Colonic mucosa (tissue), 4 donors: ENCODE results near the gene PLEKHA6. TPM values are rescaled to one million over a fixed set of nuclear protein-coding genes. Genes with fewer than 3 reads are reported as not detected.
A peak's percentile ranks its signal among the peaks of the same experiment; 100 is the strongest.

Experiments
- DNase-seq: peaks from one replicate; pipeline ENCODE4 v3.0.0-alpha.2; 2020
- H3K27ac ChIP-seq: fragments of 200-600 bp; one replicate; pipeline ENCODE4 v1.8.0; 2021
- H3K27me3 ChIP-seq: fragments of 200-600 bp; one replicate; pipeline ENCODE4 v1.8.0; 2021
- H3K36me3 ChIP-seq: fragments of 200-600 bp; one replicate; pipeline ENCODE4 v1.8.0; 2021
- H3K4me1 ChIP-seq: fragments of 200-600 bp; one replicate; pipeline ENCODE4 v1.8.0; 2021; ENCODE audit warnings: mild to moderate bottlenecking
- H3K4me3 ChIP-seq: fragments of 200-600 bp; one replicate; pipeline ENCODE4 v1.8.0; 2021
- H3K9ac ChIP-seq, 2 donors: one replicate each; pipeline ENCODE4 v1.7.0; 2013; ENCODE audit warnings: control low read depth in 2 of 2, low read depth in 2 of 2, low read length in 2 of 2
- H3K9me3 ChIP-seq: fragments of 200-600 bp; one replicate; pipeline ENCODE4 v1.8.0; 2021
- intact Hi-C: fragments of 100-400 bp; cut with DNase I; formaldehyde crosslinking; loops from one replicate; pipeline ENCODE4 v1.14.1; 2022
- total RNA-seq, 2 donors: library from RNA; stranded (reverse); fragmentation: NEBNext Ultra II Directional in 1 of 2; extraction: Animal tissue kit (Norgen Biotek cat#: 25700) in 1 of 2; gene quantifications; one replicate each; pipeline ENCODE4 v1.2.1, GENCODE V29; 2021
- TF ChIP-seq, protein P1 (sequence below): fragments of 200-600 bp; IDR thresholded peaks from one replicate; pipeline ENCODE4 v1.8.0; 2022; ENCODE audit warnings: antibody characterized with exemption, mild to moderate bottlenecking
- donor health status: healthy.
- donor health status: DM: no; HTN: no; CAD: no.
- donor health status: DM: no; HTN: no; CAD: no.

PLEKHA6 gene
- total RNA-seq, 2 donors from 2014 or later = 84.5 to 165 TPM

DNA sequence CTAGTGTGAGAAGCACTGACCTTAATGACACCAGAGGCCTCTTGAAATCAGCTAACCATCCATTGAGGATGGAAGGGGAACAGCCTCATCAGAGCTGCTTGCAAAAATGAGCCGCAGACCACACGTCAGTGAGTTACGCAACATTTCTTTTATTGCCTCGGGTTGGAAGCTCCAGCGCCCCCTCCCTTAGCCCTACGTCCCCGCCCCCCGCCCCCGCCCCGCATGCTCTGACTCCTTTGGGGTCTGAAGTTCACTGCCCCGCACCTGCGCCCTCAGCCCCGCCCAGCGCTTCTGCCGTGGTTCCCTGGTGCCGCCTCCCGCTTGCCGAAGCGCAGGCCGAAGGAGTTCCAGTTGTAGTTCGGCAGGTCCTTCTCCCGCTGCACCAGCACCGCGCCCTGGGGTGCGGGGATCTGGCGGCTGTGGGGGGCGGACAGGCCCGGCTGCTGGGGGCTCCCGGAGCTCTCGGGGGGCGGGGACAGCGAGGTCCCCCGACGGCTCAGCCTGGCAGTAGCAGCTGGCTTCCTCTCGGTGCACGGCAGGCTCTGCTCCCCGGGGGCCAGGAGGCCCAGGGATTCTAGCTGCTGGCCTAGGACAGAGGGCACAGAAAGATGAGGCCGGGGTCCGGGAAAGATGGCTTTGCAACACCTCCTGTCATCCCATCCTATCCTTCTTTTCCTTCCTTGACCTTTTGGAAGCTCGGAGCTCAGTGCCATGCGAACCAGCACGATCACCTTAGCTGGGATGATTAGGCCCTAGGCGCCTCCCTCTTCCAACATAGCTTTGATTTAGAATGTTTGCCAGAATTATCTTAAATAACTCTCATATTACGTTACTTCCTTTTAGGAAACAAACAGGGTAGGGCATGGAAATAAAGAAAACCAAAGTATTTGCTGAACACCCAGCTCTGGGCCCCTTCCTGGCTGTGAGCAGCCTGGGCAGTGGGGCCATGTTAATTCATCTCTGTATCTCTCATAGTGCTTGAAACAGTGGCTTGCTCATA is 169.2 kb downstream of the PLEKHA6 start:
- Histone ChIP-seq H3K4me1 (no peaks in the 10 kb centered on the region), H3K27ac (no peak overlapping the region), H3K27me3 (no peaks in the 10 kb centered on the region)

DNA sequence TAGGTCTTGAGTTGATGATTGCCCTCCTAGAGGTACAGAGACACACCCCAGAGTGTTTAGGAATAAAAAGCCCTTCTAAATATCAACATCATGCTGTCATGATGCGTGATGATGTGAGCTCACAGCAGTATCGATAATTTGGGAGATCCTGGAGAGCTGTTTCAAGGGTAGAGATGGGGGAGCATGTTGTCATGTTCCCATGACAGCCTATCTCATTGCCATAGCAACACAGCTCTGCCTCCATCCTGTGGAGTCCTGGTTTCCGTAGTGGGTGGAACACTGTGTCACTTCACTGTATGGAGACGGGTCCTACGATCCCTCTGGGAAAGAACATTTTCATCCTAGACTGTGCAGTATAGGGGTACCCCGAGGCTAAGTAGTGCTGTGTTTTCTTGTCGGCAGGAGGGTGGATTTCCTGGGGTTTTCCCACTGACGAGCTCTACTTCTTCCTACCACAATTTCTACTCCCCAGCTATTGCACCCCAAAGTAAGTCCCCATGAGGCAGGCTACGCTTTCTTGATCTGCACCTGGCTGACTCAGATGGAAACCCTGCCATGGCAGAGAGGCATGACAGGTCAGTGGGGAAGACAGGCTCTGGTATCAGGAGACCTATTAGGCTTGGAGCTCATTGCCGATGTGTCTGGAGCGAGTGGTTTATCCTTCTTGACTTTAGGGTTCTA is 170.6 kb downstream of the PLEKHA6 start:
- no peaks in the 10 kb centered on the region for H3K27me3 ChIP-seq
- no peak for DNase-seq
- H3K4me3 ChIP-seq = no peak overlapping the region
- H3K9me3 ChIP-seq = no peaks in the 10 kb centered on the region
- intact Hi-C loops = no loop called here
- H3K4me1 ChIP-seq = no peaks in the 10 kb centered on the region
- TF ChIP-seq, protein P1, sequence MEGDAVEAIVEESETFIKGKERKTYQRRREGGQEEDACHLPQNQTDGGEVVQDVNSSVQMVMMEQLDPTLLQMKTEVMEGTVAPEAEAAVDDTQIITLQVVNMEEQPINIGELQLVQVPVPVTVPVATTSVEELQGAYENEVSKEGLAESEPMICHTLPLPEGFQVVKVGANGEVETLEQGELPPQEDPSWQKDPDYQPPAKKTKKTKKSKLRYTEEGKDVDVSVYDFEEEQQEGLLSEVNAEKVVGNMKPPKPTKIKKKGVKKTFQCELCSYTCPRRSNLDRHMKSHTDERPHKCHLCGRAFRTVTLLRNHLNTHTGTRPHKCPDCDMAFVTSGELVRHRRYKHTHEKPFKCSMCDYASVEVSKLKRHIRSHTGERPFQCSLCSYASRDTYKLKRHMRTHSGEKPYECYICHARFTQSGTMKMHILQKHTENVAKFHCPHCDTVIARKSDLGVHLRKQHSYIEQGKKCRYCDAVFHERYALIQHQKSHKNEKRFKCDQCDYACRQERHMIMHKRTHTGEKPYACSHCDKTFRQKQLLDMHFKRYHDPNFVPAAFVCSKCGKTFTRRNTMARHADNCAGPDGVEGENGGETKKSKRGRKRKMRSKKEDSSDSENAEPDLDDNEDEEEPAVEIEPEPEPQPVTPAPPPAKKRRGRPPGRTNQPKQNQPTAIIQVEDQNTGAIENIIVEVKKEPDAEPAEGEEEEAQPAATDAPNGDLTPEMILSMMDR = no peak
- no peak overlapping the region for H3K27ac ChIP-seq
- no peaks in the 10 kb centered on the region for H3K36me3 ChIP-seq
- H3K9ac ChIP-seq = no peak overlapping the region

More for the DNA sequence above, 169.2 kb downstream of the PLEKHA6 start:
- Histone ChIP-seq H3K36me3 (no peaks in the 10 kb centered on the region), H3K9me3 (no peaks in the 10 kb centered on the region), H3K9ac (no peak overlapping the region), H3K4me3 (peak overlapping the region; percentile 25)
- DNase-seq = peak; percentile 70
- TF ChIP-seq, protein P1 = no peak
- intact Hi-C loops = no loop called here

DNA sequence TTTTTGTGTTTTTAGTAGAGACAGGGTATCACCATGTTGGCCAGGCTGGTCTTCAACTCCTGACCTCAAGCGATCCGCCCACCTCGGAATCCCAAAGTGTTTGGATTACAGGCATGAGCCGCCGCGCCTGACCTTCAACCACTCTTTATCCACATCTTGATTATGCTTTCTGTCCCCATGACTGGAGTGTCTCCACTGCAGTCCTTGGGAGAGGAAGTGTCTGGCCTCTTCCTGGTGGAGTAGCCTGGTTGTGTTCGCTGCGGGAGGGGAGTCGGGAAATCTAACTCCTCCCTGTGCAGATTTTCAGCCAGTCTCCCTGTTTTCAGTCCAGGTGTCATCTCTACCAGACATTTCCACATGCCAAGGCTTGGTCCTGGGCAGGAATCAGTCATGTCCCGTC is 173.1 kb downstream of the PLEKHA6 start:
- TF ChIP-seq, protein P1 = no peak
- H3K27ac ChIP-seq = no peak overlapping the region
- no peak overlapping the region for H3K4me3 ChIP-seq
- H3K9me3 ChIP-seq = no peaks in the 10 kb centered on the region
- no peak overlapping the region for H3K9ac ChIP-seq
- intact Hi-C loops = no loop called here
- H3K36me3 ChIP-seq = no peaks in the 10 kb centered on the region
- H3K27me3 ChIP-seq = no peaks in the 10 kb centered on the region
- no peak for DNase-seq
- no peaks in the 10 kb centered on the region for H3K4me1 ChIP-seq

GRCh38 chr1:204181116-204181515 is 178.6 kb downstream of the PLEKHA6 start:
- H3K4me1 ChIP-seq = no peaks in the 10 kb centered on the region
- DNase-seq = no peak
- H3K4me3 ChIP-seq = no peak overlapping the region
- no peaks in the 10 kb centered on the region for H3K36me3 ChIP-seq
- no peaks in the 10 kb centered on the region for H3K27me3 ChIP-seq
- TF ChIP-seq, protein P1 = no peak
- H3K9ac ChIP-seq = no peak overlapping the region
- intact Hi-C loops = no loop called here
- H3K27ac ChIP-seq = no peak overlapping the region
- H3K9me3 ChIP-seq = no peaks in the 10 kb centered on the region

DNA sequence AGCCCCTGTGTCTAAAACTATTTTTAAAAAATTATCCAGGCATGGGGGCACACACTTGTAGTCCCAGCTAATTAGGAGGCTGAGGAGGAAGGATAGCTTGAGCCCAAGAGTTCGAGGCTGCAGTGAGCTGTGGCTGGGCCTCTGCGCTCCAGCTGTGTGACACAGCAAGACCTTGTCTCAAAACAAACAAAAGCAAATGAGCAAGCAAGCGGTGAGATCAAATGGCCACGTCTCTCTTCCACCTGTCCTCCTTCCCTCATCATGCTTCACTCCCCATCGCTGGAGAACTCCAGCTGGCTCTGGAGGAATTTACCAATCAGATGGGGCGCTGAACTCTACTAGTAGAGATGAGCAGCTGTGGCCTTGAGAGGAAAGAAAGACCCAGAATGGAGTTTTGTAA is 179.6 kb downstream of the PLEKHA6 start:
- no peak overlapping the region for H3K27ac ChIP-seq
- intact Hi-C loops = no loop called here
- H3K4me3 ChIP-seq = no peak overlapping the region
- H3K4me1 ChIP-seq = no peaks in the 10 kb centered on the region
- no peaks in the 10 kb centered on the region for H3K9me3 ChIP-seq
- no peak for DNase-seq
- H3K27me3 ChIP-seq = no peaks in the 10 kb centered on the region
- TF ChIP-seq, protein P1 = no peak
- H3K36me3 ChIP-seq = no peaks in the 10 kb centered on the region
- no peak overlapping the region for H3K9ac ChIP-seq
